ENCODE results near the gene ZNF460.

GRCh38 chr19:57282011-57282643 lies 1.8 kb downstream of the ZNF460 start:
- TF ChIP-seq CTCF (IDR thresholded peaks at IDR 0.05; ENCODE audit: low read length) (no peak), EZH2 (optimal IDR thresholded peaks at IDR 0.05; ENCODE audit: low read depth, low read length) (no peak), EZH2phosphoT487 (IDR thresholded peaks at IDR 0.05; ENCODE audit: low read length) (no peak)
